HG02798 (cell line): ENCODE results near the gene CNTNAP2.
"Not testable (repeated sequence)": the region's sequence is repeated elsewhere in the genome, so short reads cannot be mapped to it uniquely, and the experiment has no call there.

Source experiments
- ATAC-seq: cut with Tn5 transposase; IDR thresholded peaks from one replicate; pipeline ENCODE4 v1.9.1; 2021; ENCODE audit warnings: mild to moderate bottlenecking; ENCODE audit not compliant: unreplicated experiment, poor library complexity

Gene CNTNAP2

GRCh38 chr7:148447221-148447849, 2330.7 kb downstream of the CNTNAP2 start:
- ATAC-seq, result peak; percentile 66

DNA sequence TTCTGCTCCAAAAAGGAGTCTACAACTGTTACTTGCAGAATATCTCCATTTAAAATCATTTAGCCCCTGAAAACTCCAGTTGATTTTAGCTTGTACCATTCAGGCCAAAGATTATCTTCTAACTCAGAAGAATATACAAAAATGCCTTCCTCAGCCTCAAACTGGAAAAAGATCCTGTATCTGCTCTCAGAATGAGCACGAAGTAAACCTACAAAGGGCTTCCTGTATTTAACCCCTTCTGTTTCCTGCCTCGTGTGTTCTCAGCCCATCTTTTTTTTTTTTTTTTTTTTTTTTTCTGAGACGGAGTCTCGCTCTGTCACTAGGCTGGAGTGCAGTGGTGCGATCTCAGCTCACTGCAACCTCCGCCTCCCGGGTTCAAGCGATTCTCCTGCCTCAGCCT, 2334.9 kb downstream of the CNTNAP2 start:
- not testable (repeated sequence) for ATAC-seq

GRCh38 chr7:148456351-148456750, 2339.8 kb downstream of the CNTNAP2 start:
- no peak for ATAC-seq

- ATAC-seq, result no peak
These were observed 2340.8 kb downstream of the CNTNAP2 start for GRCh38 chr7:148457310-148457921.

- no peak for ATAC-seq
These were observed 2341.7 kb downstream of the CNTNAP2 start for GRCh38 chr7:148458263-148458662.

- ATAC-seq, result no peak
These were observed 2345.0 kb downstream of the CNTNAP2 start for GRCh38 chr7:148461392-148462179.

GRCh38 chr7:148462774-148463173, 2346.2 kb downstream of the CNTNAP2 start:
- not testable (repeated sequence) for ATAC-seq

GRCh38 chr7:148463210-148463609, 2346.6 kb downstream of the CNTNAP2 start:
- ATAC-seq, result no peak

GRCh38 chr7:148464947-148465346, 2348.3 kb downstream of the CNTNAP2 start:
- no peak for ATAC-seq

- not testable (repeated sequence) for ATAC-seq
These were observed 2348.8 kb downstream of the CNTNAP2 start for GRCh38 chr7:148465441-148465840.

DNA sequence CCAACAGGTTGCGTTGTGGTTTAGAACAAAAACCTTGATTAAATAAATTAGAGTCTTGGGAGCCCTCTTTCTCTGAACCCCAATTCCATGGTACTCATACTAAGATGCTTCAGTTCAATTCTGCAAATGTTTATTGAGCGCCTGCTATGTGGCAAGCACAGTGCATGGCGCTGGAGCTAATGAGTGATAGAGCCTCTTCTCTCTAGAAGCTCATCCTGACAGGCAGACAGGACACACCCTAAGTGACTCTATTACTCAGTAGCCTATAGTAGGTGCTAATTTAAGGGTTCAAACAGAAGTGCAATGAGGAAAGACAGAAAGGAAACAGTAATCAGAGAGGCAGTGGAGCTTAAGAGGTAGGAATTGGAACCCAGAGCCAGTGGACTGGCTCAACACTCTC, 2349.5 kb downstream of the CNTNAP2 start:
- ATAC-seq, result no peak

- ATAC-seq, result no peak
These were observed 2352.1 kb downstream of the CNTNAP2 start for GRCh38 chr7:148468700-148469098.
